ENCODE results near the gene DLK1.

DLK1 gene

DNA sequence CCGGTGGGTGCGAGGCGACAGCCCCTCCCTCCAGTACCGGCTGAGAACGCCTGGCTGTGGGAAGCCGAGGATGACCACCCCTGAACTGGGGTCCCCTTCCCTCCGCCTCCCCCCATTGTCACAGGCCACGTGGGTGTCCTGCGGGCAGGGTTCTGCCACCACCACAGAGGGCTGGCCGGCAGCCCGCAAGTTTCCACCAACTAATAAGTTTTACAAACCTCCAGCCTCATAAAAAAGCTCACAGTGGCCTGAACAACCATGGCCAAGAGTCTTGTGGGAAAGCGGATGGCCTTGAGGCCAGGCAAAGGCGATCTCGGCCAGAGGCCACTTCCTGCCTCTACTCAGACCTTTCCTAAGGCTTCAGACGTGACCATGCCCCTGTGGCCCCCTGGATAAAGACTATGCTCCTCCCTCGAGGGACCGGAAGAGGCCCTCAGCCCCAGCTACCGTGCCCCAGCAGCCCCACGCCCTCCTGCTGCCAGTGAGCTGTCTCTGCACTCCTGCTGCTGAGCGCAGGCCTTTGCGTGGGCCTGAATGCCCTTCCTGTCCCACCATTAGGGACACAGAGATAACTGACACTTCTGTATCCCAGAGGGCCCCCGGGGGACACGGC lies 46.1 kb upstream of the DLK1 start:
- in situ Hi-C loops (cut with MboI; ENCODE audit: low pct_unique_long_range_greater_than_20kb, low sequenced_read_pairs, unreplicated experiment): no loop called here
- DNase-seq (ENCODE audit: low spot score): no peak
- TF ChIP-seq, protein P1, sequence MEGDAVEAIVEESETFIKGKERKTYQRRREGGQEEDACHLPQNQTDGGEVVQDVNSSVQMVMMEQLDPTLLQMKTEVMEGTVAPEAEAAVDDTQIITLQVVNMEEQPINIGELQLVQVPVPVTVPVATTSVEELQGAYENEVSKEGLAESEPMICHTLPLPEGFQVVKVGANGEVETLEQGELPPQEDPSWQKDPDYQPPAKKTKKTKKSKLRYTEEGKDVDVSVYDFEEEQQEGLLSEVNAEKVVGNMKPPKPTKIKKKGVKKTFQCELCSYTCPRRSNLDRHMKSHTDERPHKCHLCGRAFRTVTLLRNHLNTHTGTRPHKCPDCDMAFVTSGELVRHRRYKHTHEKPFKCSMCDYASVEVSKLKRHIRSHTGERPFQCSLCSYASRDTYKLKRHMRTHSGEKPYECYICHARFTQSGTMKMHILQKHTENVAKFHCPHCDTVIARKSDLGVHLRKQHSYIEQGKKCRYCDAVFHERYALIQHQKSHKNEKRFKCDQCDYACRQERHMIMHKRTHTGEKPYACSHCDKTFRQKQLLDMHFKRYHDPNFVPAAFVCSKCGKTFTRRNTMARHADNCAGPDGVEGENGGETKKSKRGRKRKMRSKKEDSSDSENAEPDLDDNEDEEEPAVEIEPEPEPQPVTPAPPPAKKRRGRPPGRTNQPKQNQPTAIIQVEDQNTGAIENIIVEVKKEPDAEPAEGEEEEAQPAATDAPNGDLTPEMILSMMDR (IDR thresholded peaks at IDR 0.05; ENCODE audit: extremely low read depth, insufficient read depth, missing control alignments): no peak

GRCh38 chr14:100681111-100681510 lies 45.6 kb upstream of the DLK1 start:
- TF ChIP-seq, protein P1 (IDR thresholded peaks at IDR 0.05; ENCODE audit: extremely low read depth, insufficient read depth, missing control alignments): no peak
- in situ Hi-C loops (cut with MboI; ENCODE audit: low pct_unique_long_range_greater_than_20kb, low sequenced_read_pairs, unreplicated experiment): no loop called here
- no peak for DNase-seq (ENCODE audit: low spot score)

DNA sequence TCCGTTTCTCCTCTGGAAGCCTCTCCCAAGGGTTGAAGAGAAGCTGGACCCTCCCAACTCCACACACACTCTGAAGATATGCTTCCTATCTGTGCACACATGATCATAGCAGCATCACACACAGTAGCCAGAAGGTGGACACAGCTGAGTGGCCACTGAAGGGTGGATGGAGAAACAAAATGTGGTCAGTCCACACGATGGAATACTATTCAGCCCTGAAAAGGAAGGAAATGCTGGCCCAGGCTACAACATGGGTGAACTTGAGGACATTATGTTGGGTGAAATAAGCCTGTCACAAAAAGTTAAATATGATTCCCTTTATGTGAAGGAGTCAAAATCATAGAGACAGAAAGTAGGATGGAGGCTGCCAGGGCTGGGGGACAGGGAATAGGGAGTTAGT lies 43.9 kb upstream of the DLK1 start:
- in situ Hi-C loops (cut with MboI; ENCODE audit: low pct_unique_long_range_greater_than_20kb, low sequenced_read_pairs, unreplicated experiment): no loop called here
- DNase-seq (ENCODE audit: low spot score): no peak
- TF ChIP-seq, protein P1 (IDR thresholded peaks at IDR 0.05; ENCODE audit: extremely low read depth, insufficient read depth, missing control alignments): no peak

DNA sequence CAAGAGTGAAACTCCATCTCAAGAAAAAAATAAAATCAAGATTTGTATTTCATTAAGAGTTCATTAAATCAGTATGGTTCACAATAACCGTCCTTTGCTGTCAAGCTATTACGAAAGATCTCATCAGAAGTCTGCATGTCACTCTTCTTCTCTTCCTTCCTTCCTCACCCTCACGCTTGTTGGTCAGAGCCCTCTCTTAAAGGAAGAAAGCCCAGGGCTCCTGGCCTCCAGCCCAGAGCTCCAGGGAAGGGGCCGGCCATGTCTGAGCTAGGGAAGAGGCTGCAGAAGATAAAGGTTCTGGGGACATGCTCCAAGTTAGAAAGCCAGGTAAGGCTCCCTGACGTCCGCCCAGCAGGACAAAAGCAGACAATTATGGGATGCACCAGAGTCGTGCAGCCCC lies 43.1 kb upstream of the DLK1 start:
- TF ChIP-seq, protein P1 (IDR thresholded peaks at IDR 0.05; ENCODE audit: extremely low read depth, insufficient read depth, missing control alignments): no peak
- in situ Hi-C loops (cut with MboI; ENCODE audit: low pct_unique_long_range_greater_than_20kb, low sequenced_read_pairs, unreplicated experiment): no loop called here
- no peak for DNase-seq (ENCODE audit: low spot score)

DNA sequence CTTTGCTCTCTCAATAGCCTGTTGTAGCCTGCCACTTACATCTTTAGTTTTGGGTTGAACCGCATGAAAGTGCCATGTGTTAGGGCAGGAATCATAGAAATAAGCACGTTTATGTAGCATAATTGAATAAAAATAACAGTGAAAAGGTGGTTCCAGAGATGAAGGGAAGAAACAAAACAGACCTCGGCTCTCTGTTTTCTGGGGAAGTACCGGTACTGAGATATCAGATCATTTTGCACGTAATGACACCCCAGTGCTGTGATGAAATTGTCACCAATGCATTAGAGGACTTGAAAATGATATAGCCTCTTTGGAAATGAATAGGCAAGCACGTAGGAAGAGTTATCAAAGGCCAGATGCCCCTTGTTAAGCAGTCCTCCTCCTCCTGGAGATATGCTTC lies 42.5 kb upstream of the DLK1 start:
- DNase-seq (ENCODE audit: low spot score): no peak
- TF ChIP-seq, protein P1 (IDR thresholded peaks at IDR 0.05; ENCODE audit: extremely low read depth, insufficient read depth, missing control alignments): no peak
- in situ Hi-C loops (cut with MboI; ENCODE audit: low pct_unique_long_range_greater_than_20kb, low sequenced_read_pairs, unreplicated experiment): no loop called here

DNA sequence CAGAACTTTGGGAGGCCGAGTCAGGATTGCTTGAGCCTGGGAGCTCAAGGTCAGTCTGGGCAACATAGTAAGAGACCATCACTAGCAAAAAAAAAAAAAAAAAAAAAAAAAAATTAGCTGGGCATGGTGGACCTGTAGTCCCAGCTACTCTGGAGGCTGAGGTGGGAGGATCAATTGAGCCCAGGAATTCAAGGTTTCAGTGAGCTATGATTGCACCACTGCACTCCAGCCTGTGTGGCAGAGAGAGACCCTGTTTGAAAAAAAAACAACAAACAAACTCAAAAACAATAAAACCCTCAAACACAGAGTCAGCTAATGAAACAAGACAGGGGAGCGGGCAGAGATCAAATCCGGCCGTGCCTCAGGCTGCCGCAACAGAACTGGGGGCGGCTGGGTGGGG lies 41.7 kb upstream of the DLK1 start:
- TF ChIP-seq, protein P1 (IDR thresholded peaks at IDR 0.05; ENCODE audit: extremely low read depth, insufficient read depth, missing control alignments): no peak
- no peak for DNase-seq (ENCODE audit: low spot score)
- in situ Hi-C loops (cut with MboI; ENCODE audit: low pct_unique_long_range_greater_than_20kb, low sequenced_read_pairs, unreplicated experiment): no loop called here

DNA sequence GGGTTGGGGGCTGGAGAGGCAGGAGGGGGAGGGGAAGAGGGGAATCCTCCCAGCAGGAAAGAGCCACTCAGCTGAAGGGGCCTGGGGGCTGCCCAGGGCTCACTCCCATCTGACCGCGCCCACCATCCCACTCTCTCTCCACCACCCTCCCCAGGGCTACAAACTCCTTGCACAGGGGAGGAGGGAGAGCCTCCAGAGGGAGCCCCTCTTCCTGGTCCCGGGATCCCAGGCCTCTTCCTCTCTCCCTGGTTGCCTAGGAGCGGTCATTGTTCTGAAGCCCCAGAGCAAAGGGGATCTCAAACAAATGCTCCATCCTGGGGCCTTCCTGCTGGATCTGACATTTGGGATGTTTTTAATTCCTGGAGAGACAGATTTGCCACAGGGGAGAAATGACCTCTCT lies 39.8 kb upstream of the DLK1 start:
- in situ Hi-C loops (cut with MboI; ENCODE audit: low pct_unique_long_range_greater_than_20kb, low sequenced_read_pairs, unreplicated experiment): no loop called here

More for the DNA sequence above, 39.8 kb upstream of the DLK1 start:
- DNase-seq (ENCODE audit: low spot score): no peak
- TF ChIP-seq, protein P1 (IDR thresholded peaks at IDR 0.05; ENCODE audit: extremely low read depth, insufficient read depth, missing control alignments): no peak

Measured in GM13977 (cell line).